ENCODE data around the gene NHSL2. TPM values are rescaled to one million over a fixed set of nuclear protein-coding genes. Genes with fewer than 3 reads are reported as not detected.

NHSL2 gene
- polyA plus RNA-seq, 3 donors: 16.6 to 39.8 (median 22.8) TPM

DNA sequence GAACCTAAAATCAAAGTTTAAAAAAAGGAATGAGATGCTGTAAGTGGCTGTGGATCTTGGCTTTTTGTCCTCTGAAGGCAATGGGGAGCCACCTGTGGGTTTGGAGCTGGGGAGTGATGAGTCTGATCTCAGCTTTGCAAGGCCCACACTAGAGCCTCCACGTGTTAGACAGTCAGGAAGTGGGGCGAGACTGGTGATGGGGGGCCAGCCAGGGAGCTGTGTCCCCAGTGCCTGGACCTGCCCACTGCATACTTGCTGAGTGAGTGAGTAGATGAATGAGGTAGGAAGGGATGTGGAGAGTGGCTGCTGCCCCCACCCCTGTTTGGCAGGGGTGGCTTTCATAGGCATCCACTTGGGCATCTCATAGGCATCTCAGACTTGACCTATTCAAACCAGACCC, 84.0 kb downstream of the NHSL2 start:
- Mint-ChIP-seq H3K27me3 (ENCODE audit: low read depth in 3 of 3) (peaks cover 0 to 24% (median 7%) of the 10 kb centered on the region in 3 donors), H3K4me3 (no peak overlapping the region), H3K9me3 (peaks cover 0 to 2% (median 0%) of the 10 kb centered on the region in 7 donors), H3K36me3 (no peaks in the 10 kb centered on the region), H3K27ac (no peak overlapping the region), H3K4me1 (peaks cover 3% of the 10 kb centered on the region)
- H2AFZ ChIP-seq (ENCODE audit: insufficient read depth, low read depth, low read length, poor library complexity, severe bottlenecking): no peak overlapping the region
- whole genome bisulfite sequencing (ENCODE audit: insufficient coverage): 80% methylated on average over 1 of the region's 2 CpGs
- no peaks in the 10 kb centered on the region for H3K4me1 ChIP-seq (ENCODE audit: control insufficient read depth in 1 of 2, insufficient read depth in 2 of 2, low read length in 2 of 2)
- no peaks in the 10 kb centered on the region for H3K36me3 ChIP-seq (replicated peaks in 1 of 2; ENCODE audit: control insufficient read depth in 1 of 2, insufficient read depth in 2 of 2, low read length in 2 of 2)
- H4K20me1 ChIP-seq (ENCODE audit: insufficient read depth, low read length): no peaks in the 10 kb centered on the region
- no peak for DNase-seq
- TF ChIP-seq, protein P1, sequence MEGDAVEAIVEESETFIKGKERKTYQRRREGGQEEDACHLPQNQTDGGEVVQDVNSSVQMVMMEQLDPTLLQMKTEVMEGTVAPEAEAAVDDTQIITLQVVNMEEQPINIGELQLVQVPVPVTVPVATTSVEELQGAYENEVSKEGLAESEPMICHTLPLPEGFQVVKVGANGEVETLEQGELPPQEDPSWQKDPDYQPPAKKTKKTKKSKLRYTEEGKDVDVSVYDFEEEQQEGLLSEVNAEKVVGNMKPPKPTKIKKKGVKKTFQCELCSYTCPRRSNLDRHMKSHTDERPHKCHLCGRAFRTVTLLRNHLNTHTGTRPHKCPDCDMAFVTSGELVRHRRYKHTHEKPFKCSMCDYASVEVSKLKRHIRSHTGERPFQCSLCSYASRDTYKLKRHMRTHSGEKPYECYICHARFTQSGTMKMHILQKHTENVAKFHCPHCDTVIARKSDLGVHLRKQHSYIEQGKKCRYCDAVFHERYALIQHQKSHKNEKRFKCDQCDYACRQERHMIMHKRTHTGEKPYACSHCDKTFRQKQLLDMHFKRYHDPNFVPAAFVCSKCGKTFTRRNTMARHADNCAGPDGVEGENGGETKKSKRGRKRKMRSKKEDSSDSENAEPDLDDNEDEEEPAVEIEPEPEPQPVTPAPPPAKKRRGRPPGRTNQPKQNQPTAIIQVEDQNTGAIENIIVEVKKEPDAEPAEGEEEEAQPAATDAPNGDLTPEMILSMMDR (IDR thresholded peaks at IDR 0.05): no peak
- no peaks in the 10 kb centered on the region for H3K79me2 ChIP-seq (ENCODE audit: insufficient read depth, low read length)
- H3K4me3 ChIP-seq (replicated peaks in 1 of 3; ENCODE audit: low read depth in 2 of 3, low read length in 3 of 3): no peak overlapping the region
- H3K27ac ChIP-seq (ENCODE audit: low read depth in 1 of 2, low read length in 2 of 2): no peak overlapping the region
- no peak overlapping the region for H3K9ac ChIP-seq (ENCODE audit: insufficient read depth, low read length, poor library complexity, severe bottlenecking)
- intact Hi-C loops (cut with micrococcal nuclease): no loop called here
- H3K4me2 ChIP-seq (replicated peaks; ENCODE audit: extremely low read depth, low read length, poor library complexity, severe bottlenecking): no peak overlapping the region
- no peaks in the 10 kb centered on the region for H3K9me3 ChIP-seq (replicated peaks in 1 of 2; ENCODE audit: control insufficient read depth in 1 of 2, insufficient read depth in 1 of 2, low read length in 2 of 2)
- H3K27me3 ChIP-seq (ENCODE audit: control insufficient read depth in 2 of 2, insufficient read depth in 2 of 2, low read length in 2 of 2): no peaks in the 10 kb centered on the region

DNA sequence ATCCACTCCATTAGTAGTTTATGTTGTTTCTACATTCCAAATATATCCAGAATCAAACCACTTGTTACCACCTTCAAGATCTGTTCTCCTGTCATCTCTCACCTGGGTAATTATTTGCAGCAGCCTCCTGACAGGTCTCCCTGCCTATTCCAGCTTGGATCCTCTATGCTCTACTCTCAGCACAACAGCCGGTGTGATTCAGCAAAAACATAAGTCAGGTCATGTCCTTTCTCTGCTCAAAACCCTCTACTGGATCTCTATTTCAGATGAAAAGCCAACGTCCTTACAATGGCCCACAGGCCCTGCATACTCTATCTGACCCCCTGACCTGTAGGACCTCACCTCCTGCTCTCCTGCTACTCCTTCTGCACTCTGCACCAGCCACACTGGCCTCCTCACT, 84.5 kb downstream of the NHSL2 start:
- Histone ChIP-seq H3K4me2 (replicated peaks; ENCODE audit: extremely low read depth, low read length, poor library complexity, severe bottlenecking) (no peak overlapping the region), H2AFZ (ENCODE audit: insufficient read depth, low read depth, low read length, poor library complexity, severe bottlenecking) (no peak overlapping the region), H4K20me1 (ENCODE audit: insufficient read depth, low read length) (no peaks in the 10 kb centered on the region), H3K4me3 (replicated peaks in 1 of 3; ENCODE audit: low read depth in 2 of 3, low read length in 3 of 3) (no peak overlapping the region), H3K79me2 (ENCODE audit: insufficient read depth, low read length) (no peaks in the 10 kb centered on the region), H3K27me3 (ENCODE audit: control insufficient read depth in 2 of 2, insufficient read depth in 2 of 2, low read length in 2 of 2) (no peaks in the 10 kb centered on the region), H3K36me3 (replicated peaks in 1 of 2; ENCODE audit: control insufficient read depth in 1 of 2, insufficient read depth in 2 of 2, low read length in 2 of 2) (no peaks in the 10 kb centered on the region), H3K27ac (ENCODE audit: low read depth in 1 of 2, low read length in 2 of 2) (no peak overlapping the region), H3K9me3 (replicated peaks in 1 of 2; ENCODE audit: control insufficient read depth in 1 of 2, insufficient read depth in 1 of 2, low read length in 2 of 2) (no peaks in the 10 kb centered on the region), H3K9ac (ENCODE audit: insufficient read depth, low read length, poor library complexity, severe bottlenecking) (no peak overlapping the region), H3K4me1 (ENCODE audit: control insufficient read depth in 1 of 2, insufficient read depth in 2 of 2, low read length in 2 of 2) (no peaks in the 10 kb centered on the region)
- Mint-ChIP-seq H3K27me3 (ENCODE audit: low read depth in 3 of 3) (peaks cover 0 to 25% (median 7%) of the 10 kb centered on the region in 3 donors), H3K36me3 (no peaks in the 10 kb centered on the region), H3K9me3 (peaks cover 0 to 2% (median 0%) of the 10 kb centered on the region in 7 donors), H3K27ac (no peak overlapping the region), H3K4me1 (peaks cover 3% of the 10 kb centered on the region), H3K4me3 (no peak overlapping the region)
- no peak for DNase-seq
- TF ChIP-seq, protein P1 (IDR thresholded peaks at IDR 0.05): no peak
- no CpG with 5 or more reads among the region's 2 CpGs for WGBS (ENCODE audit: insufficient coverage)
- intact Hi-C loops (cut with micrococcal nuclease): loop anchor here in 1 of 2 donors (5.0 kb wide), 1 partner anchor 132 kb away; no protein-coding TSS in a partner anchor
